Astrocyte (in vitro differentiated cells and primary cell): Measurements from ENCODE around the gene UNCX.
"Not testable (repeated sequence)": the region's sequence is repeated elsewhere in the genome, so short reads cannot be mapped to it uniquely, and the experiment has no call there.

Experiments used
- EZH2 ChIP-seq: IDR thresholded peaks from 2 replicates; pipeline ENCODE4 v1.6.1; 2012; ENCODE audit warnings: mild to moderate bottlenecking, low read length, inconsistent platforms; ENCODE audit not compliant: insufficient read depth
- TF ChIP-seq, protein P1 (sequence below): IDR thresholded peaks from 2 replicates; pipeline ENCODE4 v1.5.1; 2011; ENCODE audit warnings: low read depth, mild to moderate bottlenecking, inconsistent platforms, low read length, moderate library complexity; ENCODE audit not compliant: insufficient read depth

DNA sequence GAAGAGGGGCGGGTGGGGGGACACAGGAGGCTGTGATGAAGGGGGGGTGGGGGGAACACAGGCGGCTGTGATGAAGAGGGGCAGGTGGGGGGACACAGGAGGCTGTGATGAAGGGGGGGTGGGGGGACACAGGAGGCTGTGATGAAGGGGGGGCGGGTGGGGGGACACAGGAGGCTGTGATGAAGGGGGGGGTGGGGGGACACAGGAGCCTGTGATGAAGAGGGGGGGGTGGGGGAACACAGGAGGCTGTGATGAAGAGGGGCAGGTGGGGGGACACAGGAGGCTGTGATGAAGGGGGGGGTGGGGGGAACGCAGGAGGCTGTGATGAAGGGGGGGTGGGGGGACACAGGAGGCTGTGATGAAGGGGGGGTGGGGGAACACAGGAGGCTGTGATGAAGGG is 36.2 kb upstream of the UNCX start:
- TF ChIP-seq, protein P1, sequence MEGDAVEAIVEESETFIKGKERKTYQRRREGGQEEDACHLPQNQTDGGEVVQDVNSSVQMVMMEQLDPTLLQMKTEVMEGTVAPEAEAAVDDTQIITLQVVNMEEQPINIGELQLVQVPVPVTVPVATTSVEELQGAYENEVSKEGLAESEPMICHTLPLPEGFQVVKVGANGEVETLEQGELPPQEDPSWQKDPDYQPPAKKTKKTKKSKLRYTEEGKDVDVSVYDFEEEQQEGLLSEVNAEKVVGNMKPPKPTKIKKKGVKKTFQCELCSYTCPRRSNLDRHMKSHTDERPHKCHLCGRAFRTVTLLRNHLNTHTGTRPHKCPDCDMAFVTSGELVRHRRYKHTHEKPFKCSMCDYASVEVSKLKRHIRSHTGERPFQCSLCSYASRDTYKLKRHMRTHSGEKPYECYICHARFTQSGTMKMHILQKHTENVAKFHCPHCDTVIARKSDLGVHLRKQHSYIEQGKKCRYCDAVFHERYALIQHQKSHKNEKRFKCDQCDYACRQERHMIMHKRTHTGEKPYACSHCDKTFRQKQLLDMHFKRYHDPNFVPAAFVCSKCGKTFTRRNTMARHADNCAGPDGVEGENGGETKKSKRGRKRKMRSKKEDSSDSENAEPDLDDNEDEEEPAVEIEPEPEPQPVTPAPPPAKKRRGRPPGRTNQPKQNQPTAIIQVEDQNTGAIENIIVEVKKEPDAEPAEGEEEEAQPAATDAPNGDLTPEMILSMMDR = not testable (repeated sequence)
- not testable (repeated sequence) for TF ChIP-seq EZH2
